Uterus (tissue), 4 donors: ENCODE results near the gene FAM20A. TPM values are rescaled to one million over a fixed set of nuclear protein-coding genes. Genes with fewer than 3 reads are reported as not detected.

ENCODE experiments used
- DNase-seq, 2 donors: peaks; one replicate each; pipeline ENCODE4 v3.0.0-alpha.2; 2019 to 2020
- H3K27ac ChIP-seq, 2 donors: fragments of 200-600 bp; sonication (generic); 1 replicate in 1 of 2; 2 replicates in 1 of 2; pipeline ENCODE4 v1.5.1; 2016 to 2018
- H3K27me3 ChIP-seq, 2 donors: fragments of 200-600 bp; sonication (generic); one replicate each; pipeline ENCODE4 v1.5.1; 2018 to 2019; ENCODE audit warnings: control low read depth in 1 of 2
- H3K36me3 ChIP-seq, 2 donors: fragments of 200-600 bp; sonication (generic); one replicate each; pipeline ENCODE4 v1.5.1; 2019; ENCODE audit warnings: control low read depth in 1 of 2
- H3K4me1 ChIP-seq, 2 donors: fragments of 200-600 bp; sonication (generic); one replicate each; pipeline ENCODE4 v1.5.1; 2018 to 2019; ENCODE audit warnings: control low read depth in 1 of 2
- H3K4me3 ChIP-seq, 2 donors: fragments of 200-600 bp; sonication (generic); 1 replicate in 1 of 2; 2 replicates in 1 of 2; pipeline ENCODE4 v1.5.1; 2018 to 2019; ENCODE audit warnings: mild to moderate bottlenecking in 1 of 2
- H3K9me3 ChIP-seq, 2 donors: fragments of 200-600 bp; sonication (generic); one replicate each; pipeline ENCODE4 v1.5.1; 2019; ENCODE audit warnings: control low read depth in 1 of 2
- CTCF ChIP-seq, 4 experiments: fragments of 200-600 bp in 2 of 4; fragments of 450-650 bp in 2 of 4; sonication (generic) in 2 of 4; IDR thresholded peaks; one replicate each; pipeline ENCODE4 v1.5.1; 2016 to 2019; ENCODE audit warnings: antibody characterized with exemption in 4 of 4, mild to moderate bottlenecking in 2 of 4, moderate library complexity in 1 of 4
- POLR2A ChIP-seq, 2 donors: fragments of 450-650 bp; IDR thresholded peaks; one replicate each; pipeline ENCODE4 v1.6.1; 2016; ENCODE audit warnings: antibody characterized with exemption in 2 of 2, mild to moderate bottlenecking in 1 of 2, moderate library complexity in 1 of 2
- intact Hi-C: fragments of 100-400 bp; cut with DNase I; formaldehyde crosslinking; loops from one replicate; pipeline ENCODE4 v1.15.1; 2023; ENCODE audit warnings: low total_unique reads
- total RNA-seq, 4 donors: library from RNA; depleted of rRNA in 3 of 4; stranded (reverse); fragments of >200 nt in 3 of 4; gene quantifications; one replicate each; pipeline versions ENCODE4 v1.1.0 to v1.2.4, GENCODE V29; 2014 to 2023
- donor health status: DM: yes; HTN: yes; CAD: no.

The FAM20A gene
- total RNA-seq, 4 donors from 2014 or later, result under 0.01 to 40.3 (median 14.0) TPM

GRCh38 chr17:68641276-68642117, 40.3 kb upstream of the FAM20A start:
- Histone ChIP-seq H3K4me1 (no peaks in the 10 kb centered on the region), H3K36me3 (no peaks in the 10 kb centered on the region), H3K27ac (no peak overlapping the region), H3K9me3 (no peaks in the 10 kb centered on the region), H3K4me3 (no peak overlapping the region), H3K27me3 (no peaks in the 10 kb centered on the region)
- intact Hi-C loops, result no loop called here
- TF ChIP-seq CTCF (IDR thresholded peaks at IDR 0.05) (no peak), POLR2A (IDR thresholded peaks at IDR 0.05) (no peak)
- DNase-seq, result no peak

GRCh38 chr17:68640242-68640989, 39.2 kb upstream of the FAM20A start:
- no peak for DNase-seq
- intact Hi-C loops, result no loop called here
- no peak for TF ChIP-seq CTCF (IDR thresholded peaks at IDR 0.05)
- Histone ChIP-seq H3K27ac (peak overlapping the region in 1 of 2 donors; percentile 4), H3K9me3 (no peaks in the 10 kb centered on the region), H3K4me3 (no peak overlapping the region), H3K27me3 (no peaks in the 10 kb centered on the region), H3K36me3 (no peaks in the 10 kb centered on the region), H3K4me1 (no peaks in the 10 kb centered on the region)

- intact Hi-C loops, result no loop called here
- Histone ChIP-seq H3K4me3 (no peak overlapping the region), H3K9me3 (no peaks in the 10 kb centered on the region), H3K27me3 (no peaks in the 10 kb centered on the region), H3K4me1 (no peaks in the 10 kb centered on the region), H3K27ac (no peak overlapping the region), H3K36me3 (no peaks in the 10 kb centered on the region)
- no peak for DNase-seq
- TF ChIP-seq CTCF (IDR thresholded peaks at IDR 0.05) (no peak), POLR2A (IDR thresholded peaks at IDR 0.05) (no peak)
These were observed 33.2 kb upstream of the FAM20A start for GRCh38 chr17:68634345-68634876.

- Histone ChIP-seq H3K4me3 (no peak overlapping the region), H3K27ac (peak overlapping the region; percentile 89 to 90), H3K4me1 (peaks cover 0 to 5% of the 10 kb centered on the region in 2 donors), H3K9me3 (no peaks in the 10 kb centered on the region), H3K27me3 (no peaks in the 10 kb centered on the region), H3K36me3 (no peaks in the 10 kb centered on the region)
- TF ChIP-seq POLR2A (IDR thresholded peaks at IDR 0.05), result no peak
- no peak for TF ChIP-seq CTCF (IDR thresholded peaks at IDR 0.05)
- intact Hi-C loops, result no loop called here
- DNase-seq, result no peak
These were observed 27.4 kb upstream of the FAM20A start for GRCh38 chr17:68628576-68628957.
